ENCODE data around the gene CDC42BPB.

The CDC42BPB gene

GRCh38 chr14:102907303-102907844 lies 150.0 kb downstream of the CDC42BPB start:
- Histone ChIP-seq H3K27me3 (ENCODE audit: control insufficient read depth, insufficient read depth, low read length) (no peaks in the 10 kb centered on the region), H3K36me3 (ENCODE audit: control insufficient read depth, insufficient read depth, low read length) (peaks cover 11% of the 10 kb centered on the region; the same call in 1 of the 2 replicates), H3K9me3 (ENCODE audit: control insufficient read depth, insufficient read depth, low read length) (no peaks in the 10 kb centered on the region; the same call in 1 of the 2 replicates), H3K4me1 (ENCODE audit: control insufficient read depth, insufficient read depth, low read length) (no peaks in the 10 kb centered on the region), H3K4me3 (ENCODE audit: low read length) (no peak overlapping the region), H3K27ac (ENCODE audit: low read length) (no peak overlapping the region)
- DNase-seq (ENCODE audit: low read depth, low spot score), result no peak
- WGBS (ENCODE audit: insufficient coverage, insufficient read length), result no CpG with 5 or more reads among the region's 33 CpGs

GRCh38 chr14:102906616-102907302 lies 150.6 kb downstream of the CDC42BPB start:
- Histone ChIP-seq H3K9me3 (ENCODE audit: control insufficient read depth, insufficient read depth, low read length) (no peaks in the 10 kb centered on the region; the same call in 1 of the 2 replicates), H3K27ac (ENCODE audit: low read length) (no peak overlapping the region), H3K36me3 (ENCODE audit: control insufficient read depth, insufficient read depth, low read length) (peaks cover 11% of the 10 kb centered on the region; the same call in 1 of the 2 replicates), H3K4me1 (ENCODE audit: control insufficient read depth, insufficient read depth, low read length) (no peaks in the 10 kb centered on the region), H3K4me3 (ENCODE audit: low read length) (no peak overlapping the region), H3K27me3 (ENCODE audit: control insufficient read depth, insufficient read depth, low read length) (no peaks in the 10 kb centered on the region)
- no peak for DNase-seq (ENCODE audit: low read depth, low spot score)
- WGBS (ENCODE audit: insufficient coverage, insufficient read length), result no CpG with 5 or more reads among the region's 30 CpGs

- Histone ChIP-seq H3K4me1 (ENCODE audit: control insufficient read depth, insufficient read depth, low read length) (no peaks in the 10 kb centered on the region), H3K36me3 (ENCODE audit: control insufficient read depth, insufficient read depth, low read length) (peaks cover 11% of the 10 kb centered on the region; the same call in 1 of the 2 replicates)
- WGBS (ENCODE audit: insufficient coverage, insufficient read length), result no CpG with 5 or more reads among the region's 38 CpGs
Measured at GRCh38 chr14:102905116-102906108, 151.9 kb downstream of the CDC42BPB start.

GRCh38 chr14:102903889-102904512 lies 153.3 kb downstream of the CDC42BPB start:
- DNase-seq (ENCODE audit: low read depth, low spot score), result no peak
- H3K9me3 ChIP-seq (ENCODE audit: control insufficient read depth, insufficient read depth, low read length), result no peaks in the 10 kb centered on the region; the same call in 1 of the 2 replicates
- peaks cover 9% of the 10 kb centered on the region; the same call in 1 of the 2 replicates for H3K36me3 ChIP-seq (ENCODE audit: control insufficient read depth, insufficient read depth, low read length)
- no CpG with 5 or more reads among the region's 7 CpGs for WGBS (ENCODE audit: insufficient coverage, insufficient read length)
- H3K4me3 ChIP-seq (ENCODE audit: low read length), result no peak overlapping the region
- no peaks in the 10 kb centered on the region for H3K27me3 ChIP-seq (ENCODE audit: control insufficient read depth, insufficient read depth, low read length)
- no peak overlapping the region for H3K27ac ChIP-seq (ENCODE audit: low read length)
- no peaks in the 10 kb centered on the region for H3K4me1 ChIP-seq (ENCODE audit: control insufficient read depth, insufficient read depth, low read length)

More at GRCh38 chr14:102905116-102906108, 151.9 kb downstream of the CDC42BPB start:
- no peak for DNase-seq (ENCODE audit: low read depth, low spot score)
- Histone ChIP-seq H3K9me3 (ENCODE audit: control insufficient read depth, insufficient read depth, low read length) (no peaks in the 10 kb centered on the region; the same call in 1 of the 2 replicates), H3K27me3 (ENCODE audit: control insufficient read depth, insufficient read depth, low read length) (no peaks in the 10 kb centered on the region), H3K4me3 (ENCODE audit: low read length) (no peak overlapping the region), H3K27ac (ENCODE audit: low read length) (no peak overlapping the region)

GRCh38 chr14:102903248-102903888 lies 154.0 kb downstream of the CDC42BPB start:
- no peaks in the 10 kb centered on the region for H3K4me1 ChIP-seq (ENCODE audit: control insufficient read depth, insufficient read depth, low read length)
- no peaks in the 10 kb centered on the region; the same call in 1 of the 2 replicates for H3K9me3 ChIP-seq (ENCODE audit: control insufficient read depth, insufficient read depth, low read length)
- H3K36me3 ChIP-seq (ENCODE audit: control insufficient read depth, insufficient read depth, low read length), result peaks cover 9% of the 10 kb centered on the region; the same call in 1 of the 2 replicates
- no peak overlapping the region for H3K4me3 ChIP-seq (ENCODE audit: low read length)
- DNase-seq (ENCODE audit: low read depth, low spot score), result no peak
- no peak overlapping the region for H3K27ac ChIP-seq (ENCODE audit: low read length)
- no peaks in the 10 kb centered on the region for H3K27me3 ChIP-seq (ENCODE audit: control insufficient read depth, insufficient read depth, low read length)
- WGBS (ENCODE audit: insufficient coverage, insufficient read length), result no CpG with 5 or more reads among the region's 29 CpGs

DNA sequence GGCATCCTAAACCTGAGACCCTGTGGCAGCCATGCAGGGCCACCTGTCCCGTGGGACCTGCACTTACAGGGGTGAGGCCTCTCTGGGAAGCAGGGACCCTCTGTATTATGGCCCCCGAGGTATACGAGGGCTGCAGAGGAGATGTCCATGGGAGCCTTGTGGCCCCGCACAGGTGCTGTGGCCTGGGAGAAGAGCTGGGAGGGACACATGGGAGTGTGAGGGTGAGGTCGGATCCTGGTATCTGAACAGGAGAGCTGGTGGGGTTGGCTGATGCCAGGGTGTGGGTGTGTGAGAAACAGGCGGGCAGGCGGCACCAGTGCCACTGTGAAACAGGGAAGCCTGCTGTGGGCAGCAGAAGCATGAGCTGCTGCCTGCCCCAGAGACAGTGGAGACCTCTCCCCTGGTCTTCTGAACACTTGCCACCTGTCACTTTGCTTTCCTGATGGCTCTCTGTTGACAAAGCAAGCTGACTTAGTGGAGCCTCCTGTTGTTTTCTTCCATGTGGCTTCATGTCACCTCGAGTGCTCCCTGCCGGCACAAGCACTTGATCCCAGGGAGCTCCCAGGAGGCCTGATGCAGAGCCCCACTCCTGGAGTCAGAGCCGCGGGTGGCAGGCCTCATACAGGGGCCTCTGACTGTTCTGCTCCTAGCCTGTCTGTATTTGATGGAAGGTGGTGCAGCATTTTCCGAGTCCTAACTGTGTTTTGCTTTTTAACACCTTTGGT lies 154.7 kb downstream of the CDC42BPB start:
- no peak overlapping the region for H3K27ac ChIP-seq (ENCODE audit: low read length)
- no peaks in the 10 kb centered on the region; the same call in 1 of the 2 replicates for H3K9me3 ChIP-seq (ENCODE audit: control insufficient read depth, insufficient read depth, low read length)
- H3K4me3 ChIP-seq (ENCODE audit: low read length), result no peak overlapping the region
- peaks cover 9% of the 10 kb centered on the region; the same call in 1 of the 2 replicates for H3K36me3 ChIP-seq (ENCODE audit: control insufficient read depth, insufficient read depth, low read length)
- no peaks in the 10 kb centered on the region for H3K27me3 ChIP-seq (ENCODE audit: control insufficient read depth, insufficient read depth, low read length)
- no peak for DNase-seq (ENCODE audit: low read depth, low spot score)
- no peaks in the 10 kb centered on the region for H3K4me1 ChIP-seq (ENCODE audit: control insufficient read depth, insufficient read depth, low read length)
- WGBS (ENCODE audit: insufficient coverage, insufficient read length), result no CpG with 5 or more reads among the region's 12 CpGs

DNA sequence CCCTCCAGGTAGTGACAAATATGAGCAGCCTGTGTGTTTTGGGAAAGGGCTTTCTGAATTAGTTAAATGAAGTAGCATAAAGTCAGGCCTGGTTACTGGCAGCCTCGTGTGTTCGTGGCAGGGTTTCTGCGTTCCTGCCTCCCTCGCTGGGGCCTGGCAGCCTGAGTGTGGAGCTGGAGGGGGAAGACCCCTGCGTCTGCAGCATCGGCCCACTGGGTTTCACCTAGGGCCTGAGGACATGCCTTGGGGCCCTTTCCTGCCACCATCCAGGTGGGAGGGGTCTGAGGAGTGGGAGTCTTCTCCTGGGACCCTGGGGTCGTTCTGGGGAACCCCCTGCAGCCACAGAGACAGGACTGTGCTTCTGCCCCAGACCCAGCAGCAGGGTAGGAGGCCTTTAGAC lies 155.3 kb downstream of the CDC42BPB start:
- Histone ChIP-seq H3K4me3 (ENCODE audit: low read length) (no peak overlapping the region), H3K27ac (ENCODE audit: low read length) (no peak overlapping the region), H3K9me3 (ENCODE audit: control insufficient read depth, insufficient read depth, low read length) (no peaks in the 10 kb centered on the region; the same call in 1 of the 2 replicates), H3K4me1 (ENCODE audit: control insufficient read depth, insufficient read depth, low read length) (no peaks in the 10 kb centered on the region), H3K27me3 (ENCODE audit: control insufficient read depth, insufficient read depth, low read length) (no peaks in the 10 kb centered on the region), H3K36me3 (ENCODE audit: control insufficient read depth, insufficient read depth, low read length) (peaks cover 4% of the 10 kb centered on the region; the same call in 1 of the 2 replicates)
- no peak for DNase-seq (ENCODE audit: low read depth, low spot score)
- WGBS (ENCODE audit: insufficient coverage, insufficient read length), result no CpG with 5 or more reads among the region's 7 CpGs

GRCh38 chr14:102901633-102902032 lies 155.7 kb downstream of the CDC42BPB start:
- Histone ChIP-seq H3K4me3 (ENCODE audit: low read length) (no peak overlapping the region), H3K27ac (ENCODE audit: low read length) (no peak overlapping the region), H3K4me1 (ENCODE audit: control insufficient read depth, insufficient read depth, low read length) (no peaks in the 10 kb centered on the region), H3K9me3 (ENCODE audit: control insufficient read depth, insufficient read depth, low read length) (no peaks in the 10 kb centered on the region; the same call in 1 of the 2 replicates), H3K36me3 (ENCODE audit: control insufficient read depth, insufficient read depth, low read length) (peaks cover 4% of the 10 kb centered on the region; the same call in 1 of the 2 replicates), H3K27me3 (ENCODE audit: control insufficient read depth, insufficient read depth, low read length) (no peaks in the 10 kb centered on the region)
- no peak for DNase-seq (ENCODE audit: low read depth, low spot score)
- WGBS (ENCODE audit: insufficient coverage, insufficient read length), result no CpG with 5 or more reads among the region's 4 CpGs
